GM12873 (cell line): ENCODE results near the gene C9orf85.

Experiments used
- CTCF ChIP-seq: IDR thresholded peaks from 2 replicates; pipeline ENCODE4 v1.5.1; 2012; ENCODE audit warnings: low read depth, mild to moderate bottlenecking, moderate library complexity, low read length, control low read depth; ENCODE audit not compliant: insufficient read depth; ENCODE audit errors: missing control alignments

The C9orf85 gene

GRCh38 chr9:71977003-71977402 lies 65.6 kb downstream of the C9orf85 start:
- no peak for TF ChIP-seq CTCF

GRCh38 chr9:71980266-71981190 lies 69.1 kb downstream of the C9orf85 start:
- no peak for TF ChIP-seq CTCF

GRCh38 chr9:71981944-71982343 lies 70.5 kb downstream of the C9orf85 start:
- no peak for TF ChIP-seq CTCF

- no peak for TF ChIP-seq CTCF
Observed at GRCh38 chr9:71984403-71984802, 73.0 kb downstream of the C9orf85 start.

- TF ChIP-seq CTCF = no peak
Observed at GRCh38 chr9:71984831-71985281, 73.4 kb downstream of the C9orf85 start.

- no peak for TF ChIP-seq CTCF
Observed at GRCh38 chr9:71985297-71985911, 74.0 kb downstream of the C9orf85 start.

- TF ChIP-seq CTCF = no peak
Observed at GRCh38 chr9:71986900-71987299, 75.5 kb downstream of the C9orf85 start.
